HL-60/S4 (cell line): ENCODE data around the gene BRSK2.

Experiments used
- in situ Hi-C: fragments of 300-500 bp; cut with MboI; formaldehyde crosslinking; loops from 2 replicates; pipeline ENCODE4 v1.14.3; 2022; ENCODE audit warnings: low sequenced_read_pairs

Gene BRSK2

GRCh38 chr11:1461826-1462697 lies 72.3 kb downstream of the BRSK2 start:
- in situ Hi-C loops: no loop called here

- in situ Hi-C loops: no loop called here
Measured at GRCh38 chr11:1462698-1462975, 72.9 kb downstream of the BRSK2 start.

GRCh38 chr11:1463056-1463455 lies 73.3 kb downstream of the BRSK2 start:
- in situ Hi-C loops: no loop called here

GRCh38 chr11:1466784-1467183 lies 77.0 kb downstream of the BRSK2 start:
- in situ Hi-C loops: no loop called here

GRCh38 chr11:1467270-1467669 lies 77.5 kb downstream of the BRSK2 start:
- in situ Hi-C loops: no loop called here

DNA sequence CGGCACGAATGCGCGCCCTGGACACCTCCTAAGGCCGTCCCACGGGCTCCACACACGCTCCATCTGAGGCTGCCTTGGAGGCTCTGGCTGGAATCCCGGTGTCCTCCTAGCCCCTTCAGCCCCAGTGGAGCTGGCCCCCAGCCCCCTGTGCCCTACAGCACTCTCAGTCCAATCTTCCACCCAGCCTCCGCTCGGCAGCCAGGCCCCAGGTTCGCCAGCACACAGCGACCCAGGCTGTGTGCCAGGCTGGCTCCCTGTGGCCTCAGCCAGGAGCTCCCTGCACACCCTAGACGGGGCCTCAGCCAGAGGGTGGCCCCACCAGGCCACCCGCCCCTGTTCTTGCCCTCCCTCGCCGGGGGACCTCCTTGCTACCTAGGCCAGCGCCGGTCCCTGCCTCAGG lies 78.3 kb downstream of the BRSK2 start:
- in situ Hi-C loops: no loop called here

GRCh38 chr11:1468473-1469066 lies 78.8 kb downstream of the BRSK2 start:
- in situ Hi-C loops: no loop called here

GRCh38 chr11:1469287-1469910 lies 79.7 kb downstream of the BRSK2 start:
- in situ Hi-C loops: no loop called here

GRCh38 chr11:1469911-1470680 lies 80.4 kb downstream of the BRSK2 start:
- in situ Hi-C loops: no loop called here

DNA sequence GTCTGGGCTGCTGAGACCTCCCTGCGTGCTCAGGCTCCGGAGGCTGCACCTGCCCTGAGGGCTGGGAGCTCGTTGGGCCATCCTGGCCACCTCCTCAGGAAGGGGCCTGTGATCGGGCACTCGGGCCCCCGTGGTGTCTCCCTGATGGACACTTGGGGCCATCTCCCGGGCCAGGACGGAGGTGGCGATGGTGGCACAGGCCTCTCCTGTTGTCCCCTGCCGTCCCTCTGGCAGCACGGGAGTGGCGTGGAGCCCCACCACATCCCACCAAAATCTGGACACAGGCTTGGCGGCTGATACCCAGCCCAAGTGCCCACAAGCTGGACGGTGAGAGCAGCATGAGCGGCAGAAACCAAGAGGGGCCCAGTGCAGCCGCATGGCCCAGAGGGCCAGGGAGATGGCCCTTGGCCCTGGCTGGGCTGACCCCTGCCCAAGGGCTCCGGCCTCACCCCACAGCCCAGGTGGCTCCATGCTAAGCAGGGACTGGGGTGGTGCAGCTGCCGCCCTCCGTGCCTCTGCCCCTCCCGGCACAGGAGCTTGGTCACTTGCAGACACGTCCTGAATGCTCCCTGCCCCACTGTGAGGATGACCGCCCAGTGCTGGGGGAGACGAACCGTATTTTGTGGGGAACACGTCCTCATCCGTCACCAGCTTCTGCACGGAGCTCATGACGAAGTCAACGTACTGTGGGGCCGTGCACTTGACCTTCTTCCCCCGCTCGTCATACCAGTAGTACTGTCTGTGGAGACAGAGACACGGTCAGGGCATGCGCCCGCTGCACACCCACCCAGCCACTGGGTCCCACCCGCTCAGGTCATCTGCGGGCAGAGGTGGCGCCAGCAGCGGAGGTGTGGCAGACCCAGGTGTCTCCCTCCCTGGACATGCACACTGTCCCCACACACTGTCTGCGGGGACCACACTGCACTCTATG lies 81.2 kb downstream of the BRSK2 start:
- in situ Hi-C loops: no loop called here

DNA sequence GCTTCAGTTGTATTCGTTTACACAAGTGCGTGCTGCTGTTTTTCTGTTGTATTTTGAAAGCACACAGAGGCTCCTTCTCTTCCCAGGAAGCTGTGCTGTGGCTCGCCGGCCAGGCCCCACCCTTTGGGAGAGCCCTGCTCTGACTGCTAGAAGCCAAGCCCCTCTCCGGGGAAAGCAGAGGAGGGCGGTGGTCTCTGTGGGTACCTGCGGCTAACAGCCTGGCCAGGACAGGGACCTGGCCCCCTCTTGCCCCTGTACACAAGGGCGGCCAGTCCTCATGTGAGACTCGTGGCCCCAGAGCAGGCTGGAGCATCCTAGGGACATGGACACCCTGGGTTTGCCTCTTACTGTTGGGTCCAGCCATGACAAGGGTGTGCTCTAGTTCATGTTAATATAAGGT lies 82.0 kb downstream of the BRSK2 start:
- in situ Hi-C loops: no loop called here

GRCh38 chr11:1472180-1473005 lies 82.7 kb downstream of the BRSK2 start:
- in situ Hi-C loops: no loop called here

GRCh38 chr11:1473011-1473628 lies 83.4 kb downstream of the BRSK2 start:
- in situ Hi-C loops: no loop called here

DNA sequence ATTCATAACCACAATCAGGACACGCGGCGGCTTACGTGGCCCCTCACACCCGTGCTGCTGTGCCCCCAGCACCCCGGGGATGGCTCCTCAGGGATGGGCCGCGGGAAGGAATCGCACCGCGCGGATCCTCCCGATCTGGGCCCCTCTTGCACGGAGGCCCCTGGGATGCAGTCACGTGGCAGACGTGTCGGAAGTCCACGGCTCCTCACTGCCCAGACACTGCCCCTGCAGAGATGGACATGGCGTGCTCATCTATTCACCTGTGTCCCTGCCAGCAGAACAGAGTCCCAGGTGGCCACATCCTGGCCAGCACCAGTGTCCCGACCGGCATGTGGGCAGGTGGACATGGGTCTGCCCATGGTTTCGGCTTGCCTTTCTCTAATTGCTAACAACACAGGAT lies 84.1 kb downstream of the BRSK2 start:
- in situ Hi-C loops: no loop called here

GRCh38 chr11:1475841-1476240 lies 86.1 kb downstream of the BRSK2 start:
- in situ Hi-C loops: no loop called here

- in situ Hi-C loops: no loop called here
Measured at GRCh38 chr11:1476940-1477736, 87.4 kb downstream of the BRSK2 start.

DNA sequence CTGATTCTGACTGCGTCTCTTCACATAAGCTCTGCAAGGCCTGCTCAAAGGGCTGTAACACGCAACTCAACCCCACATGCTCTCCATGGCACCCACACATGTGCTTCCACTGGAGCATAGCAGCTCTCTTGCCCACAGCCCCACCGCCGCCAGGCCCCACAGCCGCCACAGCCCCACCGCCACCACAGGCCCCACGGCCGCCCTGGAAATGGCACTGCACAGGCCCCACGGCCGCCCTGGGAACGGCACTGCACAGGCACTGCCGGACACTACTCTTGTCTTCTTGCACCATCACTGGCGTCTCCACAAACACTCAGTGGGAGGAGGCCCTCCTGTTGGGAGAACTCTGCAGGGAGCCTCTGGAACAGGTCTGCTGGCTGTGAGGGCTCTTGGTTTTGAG lies 88.3 kb downstream of the BRSK2 start:
- in situ Hi-C loops: no loop called here

DNA sequence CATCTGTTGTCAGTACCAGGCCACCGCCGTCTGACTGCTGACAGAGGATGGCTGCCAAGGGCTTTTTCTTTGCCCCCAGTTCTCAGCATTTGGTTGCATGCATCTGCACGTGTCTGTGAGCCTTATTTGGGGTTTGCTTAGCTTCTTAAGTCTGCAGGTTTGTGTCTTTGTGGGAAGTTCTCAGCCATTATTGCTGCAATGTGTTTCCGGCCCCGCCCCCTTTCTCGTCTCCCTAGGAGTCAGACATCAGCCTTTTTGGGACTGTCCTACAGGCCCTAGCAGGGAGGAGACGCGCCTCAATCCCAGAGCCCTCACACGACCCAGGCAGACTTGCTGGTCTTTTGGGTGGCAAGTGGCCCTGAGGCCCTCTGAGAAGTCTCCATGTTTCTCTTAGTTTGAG lies 88.8 kb downstream of the BRSK2 start:
- in situ Hi-C loops: no loop called here
